ENCODE results near the gene IFIH1. TPM values are rescaled to one million over a fixed set of nuclear protein-coding genes. Genes with fewer than 3 reads are reported as not detected.

IFIH1 gene
- total RNA-seq, result 10 to 100 TPM; 28.7 to 29.1 TPM

DNA sequence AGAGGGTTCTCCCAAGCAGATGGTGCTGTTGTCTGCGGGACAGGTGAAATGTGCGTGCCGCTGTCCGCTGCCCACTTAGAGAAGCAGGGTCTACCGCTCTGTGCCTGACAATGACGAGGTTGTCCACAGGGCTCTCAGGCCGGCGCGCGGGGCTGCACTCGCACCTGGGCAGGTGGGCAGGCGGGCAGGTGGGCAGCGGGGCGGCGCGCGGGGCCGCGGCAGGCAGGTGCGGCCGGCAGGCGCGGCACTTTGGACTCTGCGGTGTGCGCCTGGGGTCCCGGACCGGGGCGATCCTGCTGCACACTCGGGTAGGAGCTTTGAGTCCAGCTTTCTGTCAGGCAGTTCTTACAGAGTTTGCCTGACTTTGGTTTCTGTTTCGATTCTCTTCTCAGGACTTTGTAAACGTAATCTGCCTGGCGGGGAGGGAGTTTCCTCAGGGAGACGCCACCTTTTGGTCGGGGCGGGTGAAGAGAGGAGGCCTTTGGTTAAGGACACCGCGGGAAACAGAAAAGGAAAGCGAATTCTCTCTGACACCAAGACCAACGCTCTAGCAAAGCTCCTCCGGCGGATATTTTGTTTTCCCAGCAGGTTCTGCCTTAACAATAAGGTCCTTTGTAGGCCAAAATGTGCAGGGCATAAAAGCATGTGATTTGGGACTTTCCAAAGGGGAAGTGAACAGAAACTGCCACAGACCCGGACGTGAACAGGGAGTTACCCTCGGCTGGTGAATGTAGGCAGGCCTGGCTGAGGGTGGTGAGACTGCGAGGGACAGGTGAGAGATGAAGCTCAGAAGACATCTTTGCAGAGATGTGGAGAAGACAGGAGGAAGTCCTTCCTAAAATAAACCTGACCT is at the start of gene IFIH1:
TSS of gene IFIH1 (minus strand) at position 357 of the 853 bp plus-strand sequence. CDS start 377 bp downstream, outside the sequence.
- H3K4me1 Mint-ChIP-seq (ENCODE audit: low read depth), result peaks cover 49% of the 10 kb centered on the region
- TF ChIP-seq CTCF (IDR thresholded peaks at IDR 0.05), result peak; percentile 30
- no peaks in the 10 kb centered on the region for H3K9me3 Mint-ChIP-seq
- peak within 1 kb of the TSS; percentile 82 for H3K4me3 Mint-ChIP-seq
- H3K27ac Mint-ChIP-seq, result peak within 1 kb of the TSS; percentile 95
- peak; percentile 85 for DNase-seq
- intact Hi-C loops (cut with micrococcal nuclease), result no loop called here
- H3K36me3 Mint-ChIP-seq (ENCODE audit: low read depth), result peaks cover 16% of the 10 kb centered on the region
- ATAC-seq, result peak; percentile 91
- H3K27me3 Mint-ChIP-seq, result no peaks in the 10 kb centered on the region
- CTCF ChIA-PET, result interaction anchor here (0.6 to 3.6 kb wide), 10 partner anchors 8 to 98 kb away, joined by 3 to 40 read pairs (median 4); no protein-coding TSS in a partner anchor
- POLR2A ChIA-PET, result interaction anchor here (0.8 to 2.4 kb wide), 8 partner anchors 10 to 25 kb away, joined by 3 to 14 read pairs (median 6); no protein-coding TSS in a partner anchor

- intact Hi-C loops (cut with micrococcal nuclease), result no loop called here
- H3K9me3 Mint-ChIP-seq, result no peaks in the 10 kb centered on the region
- H3K27me3 Mint-ChIP-seq, result no peaks in the 10 kb centered on the region
- no peak for DNase-seq
- H3K4me3 Mint-ChIP-seq, result no peak overlapping the region
- no peak for TF ChIP-seq CTCF (IDR thresholded peaks at IDR 0.05)
- CTCF ChIA-PET, result no interaction called here
- H3K27ac Mint-ChIP-seq, result no peak overlapping the region
- H3K36me3 Mint-ChIP-seq (ENCODE audit: low read depth), result no peaks in the 10 kb centered on the region
- no peak for ATAC-seq
- POLR2A ChIA-PET, result no interaction called here
- H3K4me1 Mint-ChIP-seq (ENCODE audit: low read depth), result no peaks in the 10 kb centered on the region
Observed at GRCh38 chr2:162365392-162365791, 46.9 kb upstream of the IFIH1 start.

DNA sequence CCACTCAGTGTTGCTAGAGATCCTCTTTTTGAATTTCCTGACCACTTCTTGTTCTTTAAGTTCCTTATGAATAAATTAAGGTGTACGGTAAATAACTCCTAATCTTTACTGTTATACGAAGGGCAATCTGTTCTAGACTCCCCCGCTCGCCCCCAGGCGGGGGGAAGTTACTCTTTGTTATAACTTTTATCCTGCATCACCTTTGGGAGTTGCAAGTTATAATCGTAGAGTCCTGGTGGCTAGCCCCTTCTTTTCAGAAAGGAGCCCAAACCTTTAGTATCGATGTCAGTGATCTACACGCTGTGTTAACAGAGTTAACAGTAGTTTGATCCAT is 26.1 kb upstream of the IFIH1 start:
- H3K36me3 Mint-ChIP-seq (ENCODE audit: low read depth), result peaks cover 1% of the 10 kb centered on the region
- ChIA-PET POLR2A (no interaction called here), CTCF (interaction anchor here (0.9 to 1.4 kb wide), 2 partner anchors 10 to 17 kb away, joined by 3 to 4 read pairs; no protein-coding TSS in a partner anchor)
- peaks cover 9% of the 10 kb centered on the region for H3K4me1 Mint-ChIP-seq (ENCODE audit: low read depth)
- intact Hi-C loops (cut with micrococcal nuclease), result no loop called here
- H3K4me3 Mint-ChIP-seq, result peak overlapping the region; percentile 83
- DNase-seq (no peak), ATAC-seq (no peak)
- no peaks in the 10 kb centered on the region for H3K9me3 Mint-ChIP-seq
- no peaks in the 10 kb centered on the region for H3K27me3 Mint-ChIP-seq
- no peak overlapping the region for H3K27ac Mint-ChIP-seq
- TF ChIP-seq CTCF (IDR thresholded peaks at IDR 0.05), result no peak

DNA sequence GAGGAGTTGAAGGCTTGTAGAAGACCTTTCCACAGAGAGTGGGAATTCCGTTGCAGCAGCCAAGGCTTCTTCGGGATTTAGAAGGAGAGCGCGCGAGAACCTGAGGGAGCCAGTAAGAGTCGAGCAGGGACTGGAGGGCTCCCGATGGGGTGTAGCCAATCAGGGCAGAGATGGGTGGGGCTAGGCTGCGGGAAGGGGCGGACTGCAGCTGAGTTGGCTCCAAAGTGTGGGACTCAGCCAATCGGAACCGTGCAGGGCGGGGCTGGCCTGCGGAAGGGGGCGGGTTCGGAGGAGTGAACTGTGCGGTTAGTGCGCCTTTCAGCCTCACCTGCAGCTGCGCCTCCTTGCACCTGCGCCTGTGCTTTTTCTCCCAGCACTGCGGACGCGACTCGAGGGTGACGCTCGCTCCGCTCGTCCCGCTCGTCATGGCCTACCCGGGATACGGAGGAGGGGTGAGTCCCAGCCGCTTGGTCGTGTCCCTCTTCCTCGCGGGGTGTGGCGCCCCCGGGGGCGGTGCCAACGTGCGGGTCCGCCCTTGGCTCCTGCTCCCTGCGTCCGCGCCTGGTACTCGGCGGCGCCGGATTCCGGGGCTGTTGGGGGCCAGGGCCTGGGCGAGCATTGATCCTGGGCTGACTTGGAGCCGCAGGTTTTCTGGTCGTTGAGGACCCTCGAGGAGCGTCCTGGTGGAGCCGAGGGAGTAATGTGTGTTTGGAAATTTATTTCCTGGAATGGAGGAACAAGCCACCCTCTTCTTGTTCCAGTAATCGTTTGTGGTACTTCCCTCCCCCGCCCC is 25.5 kb upstream of the IFIH1 start, which contains the start of gene GCA:
TSS of gene GCA (plus strand) at position 309 of the 793 bp plus-strand sequence. CDS start at position 426, 117 bp downstream.
- TF ChIP-seq CTCF (IDR thresholded peaks at IDR 0.05), result no peak
- Mint-ChIP-seq H3K9me3 (no peaks in the 10 kb centered on the region), H3K27ac (peak within 1 kb of the TSS; percentile 71), H3K4me3 (peak within 1 kb of the TSS; percentile 83), H3K27me3 (no peaks in the 10 kb centered on the region), H3K4me1 (ENCODE audit: low read depth) (peaks cover 9% of the 10 kb centered on the region), H3K36me3 (ENCODE audit: low read depth) (peaks cover 1% of the 10 kb centered on the region)
- intact Hi-C loops (cut with micrococcal nuclease), result no loop called here
- peak; percentile 99 for DNase-seq
- ChIA-PET POLR2A (interaction anchor here (1.0 kb wide), 1 partner anchor 194 kb away, joined by 3 read pairs; no protein-coding TSS in a partner anchor), CTCF (interaction anchor here (1.2 to 2.0 kb wide), 3 partner anchors 9 to 123 kb away, joined by 3 to 10 read pairs (median 3); no protein-coding TSS in a partner anchor)
- ATAC-seq, result peak; percentile 98

Data from activated CD8-positive, alpha-beta T cell treated with anti-CD3 and anti-CD28 coated beads for 36 hours (primary cell).